ENCODE data around the gene LRRC30.
"Not testable (repeated sequence)": the region's sequence is repeated elsewhere in the genome, so short reads cannot be mapped to it uniquely, and the experiment has no call there.

The LRRC30 gene

GRCh38 chr18:7230626-7231349 is at the start of gene LRRC30:
Gene LRRC30 (plus strand): TSS chr18:7231089. CDS start chr18:7231139, 50 bp downstream.
- no peak for DNase-seq

- DNase-seq, result no peak
Measured at GRCh38 chr18:7185701-7186100, 45.2 kb upstream of the LRRC30 start.

GRCh38 chr18:7190547-7191156 is 40.2 kb upstream of the LRRC30 start:
- no peak for DNase-seq

GRCh38 chr18:7191736-7192135 is 39.2 kb upstream of the LRRC30 start:
- no peak for DNase-seq

- no peak for DNase-seq
Measured at GRCh38 chr18:7195266-7195665, 35.6 kb upstream of the LRRC30 start.

- DNase-seq, result no peak
Measured at GRCh38 chr18:7196421-7196820, 34.5 kb upstream of the LRRC30 start.

DNA sequence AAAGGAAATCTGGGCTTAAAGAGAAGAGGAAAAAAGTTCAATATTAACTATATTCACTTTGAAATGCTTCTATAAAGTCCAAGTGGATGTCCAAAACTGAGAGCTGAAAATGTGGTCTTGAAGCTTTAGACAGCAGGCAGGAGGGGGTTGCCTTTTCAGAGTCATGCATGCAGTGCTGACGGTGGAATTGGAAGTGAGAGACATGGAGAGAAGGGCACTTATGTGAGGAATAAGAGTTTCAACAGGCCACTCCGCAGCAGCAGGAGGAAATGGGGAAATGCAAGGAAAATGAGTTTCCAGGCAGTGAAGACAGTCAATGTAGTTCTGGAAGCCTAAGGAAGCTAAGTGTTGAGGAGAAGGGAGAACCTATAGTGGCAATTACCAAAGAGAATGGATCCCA is 33.0 kb upstream of the LRRC30 start:
- DNase-seq, result no peak

GRCh38 chr18:7198326-7198725 is 32.6 kb upstream of the LRRC30 start:
- DNase-seq, result no peak

DNA sequence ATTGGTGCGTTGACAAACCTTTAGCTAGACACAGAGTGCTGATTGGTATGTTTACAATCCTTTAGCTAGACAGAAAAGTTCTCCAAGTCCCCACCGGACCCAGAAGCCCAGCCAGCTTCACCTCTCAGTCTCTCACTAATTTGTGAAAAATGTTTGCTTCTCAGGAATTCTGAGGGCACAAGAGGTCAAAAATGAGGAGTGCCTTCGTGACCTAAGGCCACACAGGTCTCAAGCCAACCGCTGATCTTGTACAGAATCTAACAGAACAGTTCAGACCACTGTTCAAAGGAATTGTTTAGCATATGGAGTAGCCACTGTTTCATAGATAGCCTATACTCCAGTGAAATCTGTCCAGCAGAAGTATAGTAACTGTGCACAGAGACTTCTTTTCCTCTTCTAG is 29.8 kb upstream of the LRRC30 start:
- no peak for DNase-seq

DNA sequence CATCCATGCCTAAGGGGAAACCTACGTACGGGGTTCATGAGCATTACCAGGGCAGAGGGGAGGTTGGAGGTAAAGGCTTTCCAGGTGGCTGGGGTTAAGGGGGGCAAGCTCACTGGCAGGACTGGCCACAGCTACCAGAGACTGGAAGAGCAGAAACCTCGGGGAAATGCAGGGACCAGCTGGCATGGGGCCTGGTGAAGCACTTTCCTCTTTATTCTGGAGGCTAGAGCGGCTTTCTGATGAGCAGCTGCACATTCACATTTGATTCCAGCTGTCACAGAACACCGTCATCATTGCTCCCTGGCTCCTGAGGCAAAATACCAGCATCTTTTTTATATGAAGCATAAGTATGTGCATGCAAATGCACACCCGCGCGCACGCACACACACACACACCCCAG is 28.7 kb upstream of the LRRC30 start:
- DNase-seq, result no peak

DNA sequence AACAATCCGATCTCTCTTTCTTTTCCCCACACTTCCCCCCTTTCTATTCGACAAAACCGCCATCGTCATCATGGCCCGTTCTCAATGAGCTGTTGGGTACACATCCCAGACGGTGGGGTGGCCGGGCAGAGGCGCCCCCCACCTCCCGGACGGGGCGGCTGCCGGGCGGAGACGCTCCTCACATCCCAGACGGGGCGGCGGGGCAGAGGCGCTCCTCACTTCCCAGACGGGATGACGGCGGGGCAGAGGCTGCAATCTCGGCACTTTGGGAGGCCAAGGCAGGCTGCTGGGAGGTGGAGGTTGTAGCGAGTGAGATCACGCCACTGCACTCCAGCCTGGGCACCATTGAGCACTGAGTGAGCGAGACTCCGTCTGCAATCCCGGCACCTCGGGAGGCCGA is 27.3 kb upstream of the LRRC30 start:
- not testable (repeated sequence) for DNase-seq

DNA sequence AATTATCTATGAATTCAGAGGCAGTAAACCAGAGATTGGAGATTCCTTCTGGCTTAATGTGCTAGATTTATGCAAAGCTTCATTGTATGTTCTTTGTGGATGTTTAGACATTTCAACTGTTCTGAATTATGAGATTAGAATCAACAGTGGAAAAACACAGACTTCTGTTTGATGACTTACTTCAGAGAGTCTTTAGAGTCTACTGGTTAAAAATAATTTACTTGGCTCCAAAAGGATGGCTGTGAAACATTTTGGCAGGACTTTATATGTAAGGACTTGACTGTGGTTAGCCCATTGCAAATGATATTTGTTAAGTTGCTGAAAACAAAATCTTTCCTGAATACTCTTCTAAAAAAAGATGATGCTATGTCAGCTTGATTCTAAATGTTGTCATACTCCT is 25.5 kb upstream of the LRRC30 start:
- DNase-seq, result no peak

DNA sequence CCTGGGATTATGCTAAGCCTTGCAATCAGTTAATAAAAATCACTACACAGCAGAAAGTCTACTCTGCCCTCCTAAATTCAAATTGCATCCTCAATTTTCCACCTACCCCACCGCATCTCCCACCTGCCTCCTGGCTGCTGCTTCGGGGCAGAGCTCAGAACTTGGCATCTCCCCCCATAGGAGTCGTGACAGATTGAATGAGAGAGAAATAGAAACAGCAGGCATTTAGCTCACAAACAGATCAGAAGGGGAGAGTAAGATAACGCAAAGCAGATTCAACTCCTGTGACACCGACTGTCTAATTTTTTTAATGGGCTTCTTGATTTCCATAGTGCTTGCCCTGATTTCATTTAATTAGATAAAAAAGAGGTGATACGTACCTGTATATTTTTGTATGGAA is 24.7 kb upstream of the LRRC30 start:
- no peak for DNase-seq

GRCh38 chr18:7207366-7207915 is 23.4 kb upstream of the LRRC30 start:
- DNase-seq, result no peak

- DNase-seq, result no peak
Measured at GRCh38 chr18:7221424-7222155, 9.3 kb upstream of the LRRC30 start.

DNA sequence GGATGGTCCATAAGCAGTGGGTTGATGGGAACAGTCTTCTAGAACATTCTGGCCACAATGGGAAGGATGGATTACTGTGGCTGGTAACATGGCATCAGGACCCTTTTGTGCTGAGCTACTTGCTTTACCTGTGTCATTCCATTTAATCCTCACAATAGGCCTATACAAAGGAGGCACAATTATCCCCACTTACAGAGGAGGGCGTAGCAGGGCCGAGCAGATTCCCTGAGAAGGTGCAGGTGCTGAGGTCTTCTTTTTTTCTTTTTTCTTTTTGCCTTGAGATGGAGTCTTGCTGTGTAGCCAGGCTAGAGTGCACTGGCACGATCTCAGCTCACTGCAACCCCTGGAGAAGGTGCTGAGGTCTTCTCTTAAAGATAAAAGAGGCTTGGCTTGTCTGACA is 6.7 kb upstream of the LRRC30 start:
- no peak for DNase-seq

DNA sequence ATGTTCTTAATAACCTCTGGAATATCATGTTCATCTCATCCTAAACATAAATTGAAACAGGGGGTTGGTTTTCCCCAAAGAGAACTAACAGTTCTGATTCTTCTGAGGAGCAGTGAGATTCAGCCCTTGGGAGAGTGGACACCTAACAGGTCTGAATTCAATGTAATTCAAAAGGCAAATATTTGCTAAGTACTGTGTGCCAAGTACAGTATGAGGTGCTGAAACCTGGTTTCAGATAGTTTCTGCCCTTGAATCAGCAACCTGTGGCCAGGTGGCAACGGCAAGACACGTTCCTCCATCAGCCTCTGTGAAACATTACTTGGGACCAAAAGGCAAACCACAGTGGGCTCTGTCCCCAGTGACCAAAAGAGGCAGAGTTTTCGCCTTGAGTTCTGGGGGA is 1.3 kb downstream of the LRRC30 start:
- no peak for DNase-seq

DNA sequence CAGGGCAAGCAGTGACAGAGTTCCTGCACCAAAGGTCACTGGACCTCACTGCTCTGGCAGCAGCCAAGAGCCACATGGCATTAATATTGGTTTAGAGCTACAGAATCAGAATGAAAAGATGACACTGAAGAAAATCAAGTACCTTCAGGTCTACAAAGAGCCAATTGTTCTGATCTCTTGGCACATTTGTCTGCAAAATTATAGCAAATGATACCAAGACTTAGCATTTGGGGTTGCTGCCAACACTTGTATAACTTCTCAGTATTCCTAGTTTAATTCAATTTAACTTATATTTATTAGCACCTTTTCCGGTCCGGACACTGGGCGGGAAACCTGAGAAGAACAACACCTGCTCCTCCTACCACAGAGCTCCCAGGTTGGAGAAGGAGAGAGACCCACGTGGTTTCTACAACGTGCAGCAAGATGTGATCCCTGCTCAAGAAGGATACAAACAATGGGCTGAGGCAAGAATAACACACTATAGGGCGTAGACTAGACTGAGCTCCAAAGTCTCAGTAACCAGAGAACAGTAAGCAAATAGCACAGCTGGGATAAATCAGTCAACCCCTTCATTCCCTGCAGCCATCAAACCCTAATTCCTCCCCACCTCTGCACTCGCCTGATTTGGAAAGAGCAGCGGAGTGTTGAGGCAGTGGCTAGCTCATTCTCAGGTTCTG is 2.4 kb downstream of the LRRC30 start:
- no peak for DNase-seq

- DNase-seq, result no peak
Measured at GRCh38 chr18:7234091-7234490, 3.2 kb downstream of the LRRC30 start.

DNA sequence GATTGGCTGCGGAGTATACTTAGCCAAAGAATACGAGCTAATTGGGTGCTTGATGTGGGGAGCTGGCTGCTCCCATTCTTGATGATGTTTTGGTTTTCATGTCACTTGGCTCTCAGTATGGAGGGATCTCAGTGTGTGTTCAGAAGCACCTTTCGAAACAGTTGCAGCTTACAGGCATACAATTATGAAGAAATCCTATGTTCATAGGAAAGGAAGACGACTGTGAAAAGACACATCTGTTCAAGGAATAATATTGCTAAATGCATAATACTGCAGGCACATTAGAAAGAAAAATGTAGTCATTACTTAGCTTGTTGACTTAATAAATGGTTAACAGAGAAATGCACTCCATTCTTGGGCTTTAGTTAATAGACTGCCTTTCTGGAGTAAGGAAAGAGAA is 4.1 kb downstream of the LRRC30 start:
- no peak for DNase-seq

- no peak for DNase-seq
Measured at GRCh38 chr18:7236072-7236471, 5.2 kb downstream of the LRRC30 start.

GRCh38 chr18:7236933-7237332 is 6.0 kb downstream of the LRRC30 start:
- DNase-seq, result no peak

- DNase-seq, result no peak
Measured at GRCh38 chr18:7237673-7238272, 6.9 kb downstream of the LRRC30 start.
